OCI-LY1 (cell line): ENCODE results near the gene MCF2L.

Experiments used
- EZH2 ChIP-seq: fragments of 200-600 bp; sonication (generic), shearing (Covaris generic); IDR thresholded peaks from 2 replicates; pipeline ENCODE4 v1.8.0; 2017; ENCODE audit warnings: borderline replicate concordance, mixed run types, mild to moderate bottlenecking, antibody characterized with exemption, low read length, moderate library complexity, mixed read lengths
- TF ChIP-seq, protein P1 (sequence below): fragments of 200-600 bp; sonication (generic), shearing (Covaris generic); IDR thresholded peaks from 2 replicates; pipeline ENCODE4 v1.5.1; 2017; ENCODE audit warnings: mild to moderate bottlenecking, antibody characterized with exemption, low read length, moderate library complexity, mixed read lengths

DNA sequence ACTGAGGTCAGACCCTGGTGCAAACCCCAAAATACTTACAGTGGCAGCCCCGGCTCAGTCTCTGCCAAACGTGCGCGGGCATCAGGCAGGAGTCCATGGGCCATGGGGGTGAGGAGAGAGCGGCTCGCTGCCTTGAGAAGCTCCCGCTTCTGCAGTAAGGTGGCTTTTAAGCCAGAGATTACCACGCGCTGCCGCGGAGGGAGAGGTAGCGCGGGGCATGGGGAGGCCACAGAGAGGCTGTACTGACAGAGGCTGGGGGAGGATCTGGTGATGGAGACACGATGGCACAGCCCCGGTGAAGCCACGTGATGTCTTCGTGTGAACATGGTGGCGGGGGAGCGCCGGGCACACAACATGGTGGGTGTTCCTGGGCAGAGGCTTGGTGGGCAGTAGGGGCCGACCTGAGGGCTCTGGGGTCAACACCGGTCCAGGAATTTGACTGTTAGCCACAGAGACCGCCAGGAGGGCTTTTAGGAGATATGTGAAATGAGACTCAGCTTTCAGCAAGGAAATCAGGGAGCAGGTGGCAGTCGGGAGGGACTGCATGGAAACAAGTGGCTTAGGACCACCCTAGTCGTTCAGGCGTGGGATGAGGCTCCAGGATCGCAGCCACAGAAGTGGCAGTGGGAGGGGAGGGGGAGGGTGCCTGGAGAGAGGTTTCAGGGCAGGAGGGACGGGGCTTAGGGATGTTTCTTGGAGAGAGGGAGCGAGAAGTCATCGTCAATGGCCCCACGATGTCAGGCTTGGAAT lies 24.1 kb downstream of the MCF2L start:
- TF ChIP-seq, protein P1, sequence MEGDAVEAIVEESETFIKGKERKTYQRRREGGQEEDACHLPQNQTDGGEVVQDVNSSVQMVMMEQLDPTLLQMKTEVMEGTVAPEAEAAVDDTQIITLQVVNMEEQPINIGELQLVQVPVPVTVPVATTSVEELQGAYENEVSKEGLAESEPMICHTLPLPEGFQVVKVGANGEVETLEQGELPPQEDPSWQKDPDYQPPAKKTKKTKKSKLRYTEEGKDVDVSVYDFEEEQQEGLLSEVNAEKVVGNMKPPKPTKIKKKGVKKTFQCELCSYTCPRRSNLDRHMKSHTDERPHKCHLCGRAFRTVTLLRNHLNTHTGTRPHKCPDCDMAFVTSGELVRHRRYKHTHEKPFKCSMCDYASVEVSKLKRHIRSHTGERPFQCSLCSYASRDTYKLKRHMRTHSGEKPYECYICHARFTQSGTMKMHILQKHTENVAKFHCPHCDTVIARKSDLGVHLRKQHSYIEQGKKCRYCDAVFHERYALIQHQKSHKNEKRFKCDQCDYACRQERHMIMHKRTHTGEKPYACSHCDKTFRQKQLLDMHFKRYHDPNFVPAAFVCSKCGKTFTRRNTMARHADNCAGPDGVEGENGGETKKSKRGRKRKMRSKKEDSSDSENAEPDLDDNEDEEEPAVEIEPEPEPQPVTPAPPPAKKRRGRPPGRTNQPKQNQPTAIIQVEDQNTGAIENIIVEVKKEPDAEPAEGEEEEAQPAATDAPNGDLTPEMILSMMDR: no peak
- TF ChIP-seq EZH2: no peak
